Measurements from ENCODE around the gene NOS2. TPM values are rescaled to one million over a fixed set of nuclear protein-coding genes. Genes with fewer than 3 reads are reported as not detected.
"Not testable (repeated sequence)": the region's sequence is repeated elsewhere in the genome, so short reads cannot be mapped to it uniquely, and the experiment has no call there.

NOS2 gene
- total RNA-seq, 4 donors from 2014 or later = 0.18 to 0.97 (median 0.38) TPM; not detected in 1

DNA sequence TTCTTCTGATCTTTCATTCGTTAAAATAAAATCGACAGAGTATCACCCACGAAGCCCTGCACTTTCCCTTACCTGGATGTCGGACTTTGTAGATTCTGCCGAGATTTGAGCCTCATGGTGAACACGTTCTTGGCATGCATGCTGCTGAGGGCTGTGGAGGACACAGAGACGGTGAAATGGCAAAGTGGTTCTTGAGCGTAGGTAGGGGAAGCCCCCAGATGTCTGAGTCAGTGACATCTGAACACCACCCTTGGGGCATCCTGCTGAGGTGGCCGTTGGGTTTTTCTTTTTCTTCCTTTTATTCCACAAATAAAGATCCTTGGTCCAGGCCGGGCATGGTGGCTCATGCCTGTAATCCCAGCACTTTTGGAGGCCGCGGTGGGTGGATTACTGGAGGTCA, 33.9 kb downstream of the NOS2 start:
- H3K27ac ChIP-seq = no peak overlapping the region
- 90% methylated on average over 12 of the region's 12 CpGs for WGBS
- H3K9me3 ChIP-seq = no peaks in the 10 kb centered on the region
- no peaks in the 10 kb centered on the region for H3K4me1 ChIP-seq
- no peak overlapping the region for H3K4me3 ChIP-seq
- no peak for DNase-seq (ENCODE audit: low spot score in 2 of 2)
- no peaks in the 10 kb centered on the region for H3K27me3 ChIP-seq
- no peaks in the 10 kb centered on the region for H3K36me3 ChIP-seq
- TF ChIP-seq EP300 (IDR thresholded peaks at IDR 0.05) (no peak), POLR2AphosphoS5 (IDR thresholded peaks at IDR 0.05) (no peak), POLR2A (IDR thresholded peaks at IDR 0.05) (no peak)
- TF ChIP-seq, protein P1, sequence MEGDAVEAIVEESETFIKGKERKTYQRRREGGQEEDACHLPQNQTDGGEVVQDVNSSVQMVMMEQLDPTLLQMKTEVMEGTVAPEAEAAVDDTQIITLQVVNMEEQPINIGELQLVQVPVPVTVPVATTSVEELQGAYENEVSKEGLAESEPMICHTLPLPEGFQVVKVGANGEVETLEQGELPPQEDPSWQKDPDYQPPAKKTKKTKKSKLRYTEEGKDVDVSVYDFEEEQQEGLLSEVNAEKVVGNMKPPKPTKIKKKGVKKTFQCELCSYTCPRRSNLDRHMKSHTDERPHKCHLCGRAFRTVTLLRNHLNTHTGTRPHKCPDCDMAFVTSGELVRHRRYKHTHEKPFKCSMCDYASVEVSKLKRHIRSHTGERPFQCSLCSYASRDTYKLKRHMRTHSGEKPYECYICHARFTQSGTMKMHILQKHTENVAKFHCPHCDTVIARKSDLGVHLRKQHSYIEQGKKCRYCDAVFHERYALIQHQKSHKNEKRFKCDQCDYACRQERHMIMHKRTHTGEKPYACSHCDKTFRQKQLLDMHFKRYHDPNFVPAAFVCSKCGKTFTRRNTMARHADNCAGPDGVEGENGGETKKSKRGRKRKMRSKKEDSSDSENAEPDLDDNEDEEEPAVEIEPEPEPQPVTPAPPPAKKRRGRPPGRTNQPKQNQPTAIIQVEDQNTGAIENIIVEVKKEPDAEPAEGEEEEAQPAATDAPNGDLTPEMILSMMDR (IDR thresholded peaks at IDR 0.05) = no peak

DNA sequence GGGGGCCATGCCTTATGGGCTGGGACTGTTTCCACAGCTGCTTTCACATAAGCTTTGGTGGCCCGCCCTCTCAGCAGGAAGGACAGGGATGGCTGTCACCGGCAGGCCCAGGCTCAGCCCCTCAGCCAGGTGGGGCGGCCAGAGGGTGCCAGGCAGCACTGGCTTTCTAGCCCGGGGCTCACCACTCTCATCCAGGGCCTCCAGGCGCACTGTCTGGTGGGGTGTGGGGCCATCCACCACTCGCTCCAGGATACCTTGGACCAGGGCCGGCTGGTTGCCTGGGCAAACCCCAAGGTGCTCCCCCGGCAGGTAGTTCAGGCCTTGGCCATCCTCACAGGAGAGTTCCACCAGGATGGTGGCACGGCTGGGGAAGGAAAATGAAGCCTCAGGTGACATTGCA, 35.0 kb downstream of the NOS2 start:
- 88% methylated on average over 5 of the region's 9 CpGs for WGBS
- TF ChIP-seq POLR2AphosphoS5 (IDR thresholded peaks at IDR 0.05) (no peak), POLR2A (IDR thresholded peaks at IDR 0.05) (no peak), EP300 (IDR thresholded peaks at IDR 0.05) (no peak)
- TF ChIP-seq, protein P1 (IDR thresholded peaks at IDR 0.05) = no peak
- Histone ChIP-seq H3K27me3 (no peaks in the 10 kb centered on the region), H3K9me3 (no peaks in the 10 kb centered on the region), H3K4me3 (no peak overlapping the region), H3K36me3 (no peaks in the 10 kb centered on the region), H3K4me1 (no peaks in the 10 kb centered on the region), H3K27ac (no peak overlapping the region)
- DNase-seq (ENCODE audit: low spot score in 2 of 2) = no peak

DNA sequence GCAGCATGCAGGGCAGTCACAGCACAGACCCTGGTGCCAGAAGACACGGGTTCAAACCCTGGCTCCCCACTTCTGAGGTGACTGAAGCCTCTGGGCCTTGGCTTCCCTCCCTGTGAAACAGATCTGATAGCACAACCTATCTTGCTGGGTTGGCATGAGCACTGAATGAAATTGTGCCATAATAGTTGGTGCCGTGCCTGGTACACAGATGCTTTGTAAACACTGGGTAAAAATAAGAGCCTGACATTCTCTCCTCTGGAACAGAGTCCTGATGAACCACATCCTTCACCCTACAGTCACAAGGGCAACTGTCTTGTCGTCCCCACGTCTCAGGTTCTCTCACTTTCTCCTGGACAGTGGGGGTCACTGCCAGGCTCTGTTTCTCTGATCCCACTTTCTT, 35.7 kb downstream of the NOS2 start:
- TF ChIP-seq, protein P1 (IDR thresholded peaks at IDR 0.05) = no peak
- no peak for TF ChIP-seq EP300 (IDR thresholded peaks at IDR 0.05)
- Histone ChIP-seq H3K36me3 (no peaks in the 10 kb centered on the region), H3K4me1 (no peaks in the 10 kb centered on the region), H3K27ac (no peak overlapping the region), H3K27me3 (no peaks in the 10 kb centered on the region), H3K4me3 (no peak overlapping the region), H3K9me3 (no peaks in the 10 kb centered on the region)
- DNase-seq (ENCODE audit: low spot score in 2 of 2) = no peak
- 64% methylated on average over 3 of the region's 4 CpGs for WGBS

DNA sequence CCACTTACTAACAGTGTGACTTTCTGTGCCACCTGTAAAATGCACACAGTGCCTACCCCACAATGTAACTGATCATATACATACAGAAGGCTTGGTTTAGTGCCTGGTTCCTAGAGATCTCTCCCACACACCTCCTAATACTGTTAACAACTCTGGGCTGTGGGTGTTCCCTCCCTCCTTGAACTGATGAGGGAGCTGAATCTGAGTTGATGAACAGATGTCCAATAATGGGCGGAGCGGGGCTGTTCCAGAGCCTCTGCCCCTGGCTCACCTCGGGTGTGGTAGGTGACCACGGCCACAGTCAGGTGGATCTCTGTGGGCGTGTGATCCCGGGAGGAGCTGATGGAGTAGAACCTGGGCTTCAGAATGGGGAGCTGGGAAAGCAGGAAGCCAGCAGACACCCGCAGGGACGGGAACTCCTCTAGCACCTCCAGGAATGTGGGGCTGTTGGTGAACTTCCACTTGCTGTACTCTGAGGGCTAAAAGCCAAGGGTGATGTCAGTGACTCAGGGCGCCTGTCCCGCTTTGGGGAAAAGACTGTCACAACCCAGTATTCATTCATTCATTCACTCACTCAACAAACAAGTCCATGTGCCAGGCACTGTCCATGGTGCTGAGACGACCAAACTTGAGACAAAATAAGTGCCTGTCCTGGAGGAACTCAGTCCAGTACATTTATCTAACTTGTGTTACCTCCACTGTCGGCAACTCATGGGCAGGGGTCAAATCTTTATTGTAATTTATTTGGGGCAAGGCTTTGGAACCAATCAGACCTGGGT, 37.6 kb downstream of the NOS2 start:
- TF ChIP-seq POLR2A (IDR thresholded peaks at IDR 0.05) = no peak
- DNase-seq (ENCODE audit: low spot score in 2 of 2) = no peak
- Histone ChIP-seq H3K27ac (no peak overlapping the region), H3K4me1 (no peaks in the 10 kb centered on the region), H3K9me3 (no peaks in the 10 kb centered on the region), H3K27me3 (no peaks in the 10 kb centered on the region), H3K36me3 (no peaks in the 10 kb centered on the region), H3K4me3 (no peak overlapping the region)
- 80% methylated on average over 12 of the region's 12 CpGs for WGBS

DNA sequence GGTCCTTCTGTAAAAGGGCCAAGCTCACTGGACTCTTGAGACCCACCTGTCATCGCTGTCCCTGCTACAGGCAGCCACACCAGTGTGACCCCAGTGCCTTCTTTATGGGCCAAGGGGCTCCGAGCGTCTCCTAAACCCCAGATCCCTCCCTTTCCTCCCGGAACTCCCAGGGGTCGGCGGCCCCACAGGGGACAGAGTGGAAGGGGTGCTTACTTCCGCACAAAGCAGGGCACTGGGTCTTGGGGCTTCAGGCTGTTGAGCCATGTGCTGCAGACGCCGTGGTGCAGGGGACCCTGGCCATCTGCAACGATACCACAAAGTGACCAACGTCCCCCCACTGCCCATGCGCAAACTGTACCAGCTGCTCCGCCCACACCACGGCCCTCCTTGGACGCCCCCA, 39.4 kb downstream of the NOS2 start:
- H3K27me3 ChIP-seq; H3K9me3 ChIP-seq; H3K4me1 ChIP-seq; DNase-seq (ENCODE audit: low spot score in 2 of 2); H3K36me3 ChIP-seq; H3K4me3 ChIP-seq; H3K27ac ChIP-seq: not testable (repeated sequence)
- 95% methylated on average over 10 of the region's 15 CpGs for WGBS

DNA sequence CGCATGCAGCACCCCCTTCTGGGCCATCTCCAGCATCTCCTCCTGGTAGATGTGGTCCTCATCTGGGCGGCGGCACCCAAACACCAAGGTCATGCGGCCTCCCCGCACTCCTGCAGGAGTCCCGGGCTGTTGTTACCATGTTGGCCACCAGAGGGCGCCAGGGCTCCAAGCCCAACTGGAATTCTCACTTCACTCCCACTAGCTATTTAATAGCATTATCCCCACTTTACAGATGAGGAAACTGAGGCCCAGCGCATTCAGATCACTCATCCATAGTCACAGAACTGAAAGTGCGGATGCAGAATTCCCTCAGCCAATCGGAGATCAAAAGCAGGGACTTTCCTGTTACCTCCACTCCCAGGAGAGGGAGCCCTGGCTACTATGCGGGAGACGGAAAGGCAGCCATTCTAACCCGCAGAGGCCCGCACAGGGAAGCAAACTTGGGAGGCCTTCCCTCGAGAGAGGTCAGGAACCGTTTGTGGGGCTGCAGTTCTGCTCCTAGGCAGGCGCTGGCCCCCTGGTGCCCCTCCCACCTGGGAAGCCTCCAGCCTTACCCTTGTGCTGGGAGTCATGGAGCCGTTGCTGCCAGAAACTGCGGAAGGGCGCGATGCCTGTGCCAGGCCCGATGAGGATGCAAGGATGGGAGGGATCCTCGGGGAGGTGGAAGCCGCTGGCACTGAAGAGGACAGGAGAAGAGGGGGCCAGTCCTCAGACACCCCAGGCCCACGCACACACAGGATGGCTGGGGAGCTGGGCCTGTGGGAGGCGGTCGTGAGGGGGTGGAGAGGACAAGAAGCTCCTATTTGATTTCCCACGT, 40.1 kb downstream of the NOS2 start:
- H3K9me3 ChIP-seq = no peaks in the 10 kb centered on the region
- H3K4me3 ChIP-seq = no peak overlapping the region
- WGBS = 73% methylated on average over 14 of the region's 28 CpGs
- no peak overlapping the region for H3K27ac ChIP-seq
- no peaks in the 10 kb centered on the region for H3K36me3 ChIP-seq
- TF ChIP-seq, protein P1 (IDR thresholded peaks at IDR 0.05) = peak; percentile 71 to 88
- TF ChIP-seq POLR2A (IDR thresholded peaks at IDR 0.05) = no peak
- no peak for DNase-seq (ENCODE audit: low spot score in 2 of 2)
- no peaks in the 10 kb centered on the region for H3K4me1 ChIP-seq
- no peaks in the 10 kb centered on the region for H3K27me3 ChIP-seq
